Measurements from ENCODE around the gene GRM8.
"Not testable (repeated sequence)": the region's sequence is repeated elsewhere in the genome, so short reads cannot be mapped to it uniquely, and the experiment has no call there.

- TF ChIP-seq, protein P1, sequence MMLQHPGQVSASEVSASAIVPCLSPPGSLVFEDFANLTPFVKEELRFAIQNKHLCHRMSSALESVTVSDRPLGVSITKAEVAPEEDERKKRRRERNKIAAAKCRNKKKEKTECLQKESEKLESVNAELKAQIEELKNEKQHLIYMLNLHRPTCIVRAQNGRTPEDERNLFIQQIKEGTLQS (IDR thresholded peaks at IDR 0.05; ENCODE audit: borderline replicate concordance, extremely low read depth, low read depth, low read length): not testable (repeated sequence)
- TF ChIP-seq POLR2A (IDR thresholded peaks at IDR 0.05; ENCODE audit: low read depth, low read length); SREBF2 (IDR thresholded peaks at IDR 0.05; ENCODE audit: low read length); SIN3A (IDR thresholded peaks at IDR 0.05; ENCODE audit: low read depth, low read length); CTCF (IDR thresholded peaks at IDR 0.05 in 2 of 3, conservative IDR thresholded peaks at IDR 0.05 in 1 of 3; ENCODE audit: control insufficient read depth in 2 of 3, extremely low read depth in 1 of 3, insufficient read depth in 1 of 3, low read depth in 3 of 3, low read length in 3 of 3); RB1 (IDR thresholded peaks at IDR 0.05; ENCODE audit: borderline replicate concordance); EED (IDR thresholded peaks at IDR 0.05; ENCODE audit: low read depth); E4F1 (IDR thresholded peaks at IDR 0.05; ENCODE audit: borderline replicate concordance, partially characterized antibody); YY1 (IDR thresholded peaks at IDR 0.05; ENCODE audit: low read depth, low read length); STAT3 (IDR thresholded peaks at IDR 0.05; ENCODE audit: low read depth, low read length): not testable (repeated sequence)
These were observed 370.0 kb downstream of the GRM8 start for GRCh38 chr7:126882730-126883129.

All from GM12878 (cell line).